NOMO-1 treated with dmso at 0.1 percent for 144 hours (cell line): Measurements from ENCODE around the gene NQO2.
"Not testable (repeated sequence)": the region's sequence is repeated elsewhere in the genome, so short reads cannot be mapped to it uniquely, and the experiment has no call there.

Source experiments
- DNase-seq: peaks from one replicate; lab custom pipeline; 2025; ENCODE audit not compliant: unreplicated experiment; lab: John Stamatoyannopoulos, UW

NQO2 gene

DNA sequence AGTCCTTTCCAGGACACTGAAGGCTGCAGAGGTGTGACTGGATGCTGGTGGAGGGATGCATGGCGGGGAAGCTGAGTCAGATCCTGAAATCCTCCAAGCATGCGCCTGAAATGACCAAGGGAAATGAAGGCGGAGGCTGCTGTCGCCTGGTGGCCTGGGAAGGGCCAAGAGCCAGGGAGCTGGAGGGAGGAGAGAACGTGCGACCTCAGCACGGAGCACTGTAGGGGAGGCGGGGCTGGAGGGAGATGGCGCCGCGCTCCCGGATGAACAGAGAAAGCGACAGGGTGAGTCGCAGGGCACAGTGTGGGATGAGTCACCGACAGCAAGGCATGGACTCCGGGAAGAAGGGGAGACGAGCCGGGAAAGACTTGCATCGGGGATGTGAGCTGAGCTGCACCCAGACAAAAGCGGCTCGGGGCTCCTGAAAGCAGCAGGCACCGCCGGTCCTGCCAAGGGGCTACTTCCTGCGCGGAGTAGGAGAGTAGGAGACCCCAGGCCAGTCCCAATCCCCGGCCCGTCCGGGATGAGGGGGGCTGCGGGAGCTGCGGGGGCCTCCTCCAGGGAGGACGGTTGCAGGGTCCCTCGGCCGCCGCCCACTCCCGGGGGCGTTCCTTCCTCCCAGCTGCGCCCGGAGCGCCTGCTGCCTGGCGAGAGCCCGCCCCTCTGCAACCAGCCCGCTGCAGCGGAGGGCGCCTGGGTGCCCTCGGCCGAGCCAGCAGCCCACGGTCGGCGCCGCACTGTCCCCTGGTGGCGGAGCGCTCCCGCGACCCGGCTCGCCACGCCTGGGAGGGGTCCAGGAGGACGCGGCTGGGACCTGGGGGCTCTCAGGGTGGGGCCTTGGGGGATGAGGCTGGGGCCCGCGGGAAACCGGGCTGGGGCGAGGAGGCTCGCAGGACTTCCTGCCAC lies 11.0 kb upstream of the NQO2 start:
- peak; percentile 58 for DNase-seq

- DNase-seq = peak; percentile 82
Measured at GRCh38 chr6:2989332-2990247, 10.1 kb upstream of the NQO2 start.

DNA sequence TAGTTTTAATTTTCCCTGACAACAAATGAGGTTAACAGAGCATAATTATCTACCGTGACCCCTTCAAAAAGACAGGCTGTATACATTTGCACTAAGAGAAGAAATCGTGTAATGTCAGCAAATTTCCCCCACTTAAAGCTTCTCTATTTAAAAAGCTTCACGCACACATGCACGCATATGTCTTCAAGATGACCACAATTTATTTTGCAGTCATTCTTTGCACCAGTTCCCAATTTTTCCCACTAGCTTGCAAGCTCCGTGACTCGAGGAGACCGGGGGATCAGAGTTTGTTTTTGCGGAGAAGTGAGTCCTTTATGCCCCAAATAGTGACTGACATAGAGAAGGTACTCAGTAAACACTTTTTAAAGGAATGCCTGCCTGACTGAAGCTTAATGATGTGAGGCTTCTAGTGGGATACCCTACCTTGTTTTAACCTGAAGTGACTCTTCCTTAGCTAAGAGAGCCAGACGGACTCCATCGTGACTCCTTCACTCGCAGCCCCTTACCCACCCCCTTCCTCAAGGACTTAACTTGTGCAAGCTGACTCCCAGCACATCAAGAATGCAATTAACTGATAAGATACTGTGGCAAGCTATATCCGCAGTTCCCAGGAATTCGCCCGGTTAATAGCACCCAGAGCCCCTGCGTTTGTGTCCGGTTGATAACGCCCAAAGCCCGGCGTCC lies 9.3 kb upstream of the NQO2 start:
- DNase-seq = no peak

DNA sequence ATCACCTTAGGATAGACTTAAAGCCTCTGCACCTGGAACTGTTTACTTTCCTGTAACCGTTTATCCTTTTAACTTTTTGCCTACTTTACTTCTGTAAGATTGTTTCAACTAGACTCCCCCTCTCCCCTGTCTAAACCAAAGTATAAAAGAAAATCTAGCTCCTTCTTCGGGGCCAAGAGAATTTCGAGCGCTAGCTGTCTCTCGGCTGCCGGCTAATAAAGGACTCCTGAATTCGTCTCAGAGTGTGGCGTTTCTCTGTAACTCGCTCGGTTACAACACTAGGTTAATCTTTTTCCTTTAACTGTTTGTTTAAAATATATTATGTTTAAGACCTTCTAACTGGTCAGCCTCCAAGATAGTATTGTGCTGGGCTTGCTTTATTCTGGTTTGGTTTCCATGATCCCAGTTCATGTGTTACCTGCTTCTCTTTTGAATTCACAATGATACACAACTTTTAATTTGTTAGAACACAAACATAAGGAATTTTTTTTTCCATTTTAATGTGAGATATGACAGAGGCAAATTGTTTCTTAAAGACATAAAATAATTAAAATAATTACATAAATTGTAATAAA lies 8.7 kb upstream of the NQO2 start:
- DNase-seq = no peak

- DNase-seq = no peak
Measured at GRCh38 chr6:2992330-2992979, 7.2 kb upstream of the NQO2 start.

DNA sequence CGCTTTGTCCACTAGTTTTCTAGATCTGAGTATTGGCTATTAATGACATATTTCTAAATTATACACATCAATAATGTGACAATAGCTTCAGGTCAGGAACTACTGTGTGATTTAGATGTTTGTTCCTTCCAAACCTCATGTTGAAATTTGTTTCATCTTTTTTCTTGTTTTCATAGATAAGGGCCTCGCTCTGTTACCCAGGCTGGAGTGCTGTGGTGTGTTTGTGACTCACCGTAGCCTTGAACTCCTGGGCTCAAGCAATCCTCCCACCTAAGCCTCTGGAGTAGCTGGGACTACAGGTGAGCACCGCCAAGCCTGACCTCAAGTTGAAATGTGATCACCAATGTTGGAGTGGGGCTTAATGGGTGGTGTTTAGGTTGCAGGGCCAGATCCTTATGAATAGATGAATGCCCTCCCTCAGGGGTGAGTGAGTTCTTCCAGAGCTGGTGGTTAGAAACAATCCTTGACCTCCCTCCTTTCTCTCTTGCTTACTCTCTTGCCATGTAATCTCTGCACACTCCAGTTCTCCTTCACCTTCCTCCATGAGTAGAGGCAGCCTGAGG lies 5.9 kb upstream of the NQO2 start:
- DNase-seq = no peak

DNA sequence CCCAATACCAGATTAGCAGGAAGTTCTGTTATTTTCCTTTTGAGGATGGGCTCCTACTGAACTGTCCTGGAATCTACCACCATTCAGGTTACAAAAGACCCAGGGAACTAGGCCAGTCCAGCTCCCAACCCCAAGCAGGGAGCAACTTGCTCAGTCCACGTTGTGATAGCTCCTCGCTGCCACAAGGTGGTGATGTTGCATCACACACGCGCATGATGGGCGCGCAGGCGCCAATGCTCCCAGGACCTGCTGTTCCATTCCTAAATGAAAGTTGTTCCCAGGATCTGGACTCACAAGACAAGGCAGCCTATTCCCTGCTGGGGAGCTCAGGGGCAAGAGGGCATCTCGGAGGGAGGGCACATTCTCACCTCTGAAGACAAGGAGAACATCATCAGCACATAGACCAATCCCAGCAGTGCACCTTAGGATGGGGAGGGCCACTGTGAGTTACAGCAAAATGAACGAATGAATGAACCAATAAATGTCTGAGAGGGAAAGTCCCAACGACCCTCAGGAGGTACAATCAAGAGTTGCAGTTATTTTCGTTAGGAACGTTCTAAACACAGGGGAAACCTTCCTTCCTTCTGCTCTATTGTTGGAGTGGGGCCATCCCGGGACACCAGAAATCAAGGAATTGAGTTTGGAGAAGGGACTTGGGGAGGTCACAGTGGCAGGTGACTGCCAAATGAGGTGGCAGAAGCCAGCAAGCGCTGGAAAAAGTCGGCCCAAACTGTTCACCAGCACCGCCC lies 1.3 kb upstream of the NQO2 start:
- not testable (repeated sequence) for DNase-seq

DNA sequence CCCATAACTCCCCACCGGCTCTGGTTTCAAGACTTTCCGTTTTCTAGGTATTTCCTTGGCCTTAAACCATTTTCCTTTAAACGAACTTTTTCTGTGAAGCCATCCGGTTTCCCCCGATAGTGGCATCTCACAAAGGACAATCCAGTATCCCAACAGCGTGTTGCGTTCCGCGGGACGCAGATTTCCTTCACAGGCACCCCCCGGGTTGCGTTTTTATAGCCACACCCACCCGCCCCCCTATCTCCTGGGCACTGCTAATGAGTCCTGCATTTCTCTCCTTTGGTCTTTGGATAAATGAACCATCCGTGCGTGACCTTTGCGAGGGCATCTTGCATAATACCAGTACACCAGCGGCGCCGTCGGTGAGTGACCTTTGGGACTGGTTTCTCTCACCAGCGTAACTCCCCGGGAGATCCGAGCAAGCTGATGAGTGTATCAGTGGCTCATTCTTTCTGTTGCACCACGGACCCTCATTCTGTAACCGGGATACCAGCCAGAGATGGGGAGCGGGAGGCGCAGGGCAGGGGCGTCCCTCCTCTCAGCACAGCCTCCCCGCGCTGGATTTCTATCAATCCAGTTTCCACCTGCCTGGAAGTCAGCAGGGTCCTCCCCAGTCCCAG lies 586 bp upstream of the NQO2 start:
- DNase-seq = no peak

- DNase-seq = no peak
Measured at GRCh38 chr6:3001146-3001772, 1.6 kb downstream of the NQO2 start.

DNA sequence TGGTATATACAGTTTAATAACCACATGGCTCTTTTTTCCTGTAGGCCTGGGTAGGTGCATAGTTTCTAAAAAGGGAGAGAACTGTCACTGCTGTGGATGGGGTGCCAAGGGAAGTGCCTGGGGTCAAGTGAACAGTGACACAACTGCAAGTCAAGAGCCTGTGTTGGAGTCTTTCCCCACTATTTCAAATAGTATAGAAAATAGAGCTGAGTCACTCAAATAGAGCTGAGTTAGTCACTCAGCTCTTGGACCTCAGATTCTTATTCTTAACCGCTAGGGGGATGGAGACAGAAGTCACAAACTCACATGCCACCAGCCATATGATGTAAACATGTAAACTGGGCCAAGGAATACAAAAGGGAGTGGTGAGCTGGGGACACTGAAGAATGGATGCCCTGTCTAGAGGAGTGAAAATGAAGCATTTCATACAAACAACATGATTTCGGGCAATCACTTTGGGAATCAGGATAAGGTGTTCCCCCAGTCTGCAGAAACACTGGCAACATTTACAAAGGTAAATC lies 2.1 kb downstream of the NQO2 start:
- peak; percentile 77 for DNase-seq

GRCh38 chr6:3003226-3003625 lies 3.5 kb downstream of the NQO2 start:
- DNase-seq = not testable (repeated sequence)

GRCh38 chr6:3005077-3005476 lies 5.4 kb downstream of the NQO2 start:
- no peak for DNase-seq

DNA sequence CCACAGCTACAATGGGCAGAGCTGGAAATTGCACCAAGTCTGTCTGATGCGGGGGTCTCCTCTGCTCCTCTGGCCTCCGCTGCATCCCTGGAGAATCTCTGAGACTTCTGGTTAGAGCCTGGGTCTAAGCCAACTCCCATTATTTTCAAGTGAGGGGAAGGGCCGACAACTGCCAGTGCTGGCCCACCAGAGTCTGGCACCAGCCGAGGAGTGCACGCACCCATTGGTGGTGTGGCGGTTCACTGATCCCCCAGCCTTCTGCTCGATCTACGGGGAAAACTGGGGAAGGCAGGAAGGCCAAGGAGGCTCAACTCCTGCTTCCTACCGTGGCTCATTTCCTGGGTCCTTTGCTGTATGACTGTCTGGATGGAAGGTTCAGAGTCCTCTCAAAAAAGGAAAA lies 6.2 kb downstream of the NQO2 start:
- no peak for DNase-seq

GRCh38 chr6:3006476-3006875 lies 6.8 kb downstream of the NQO2 start:
- DNase-seq = no peak

- no peak for DNase-seq
Measured at GRCh38 chr6:3007571-3007970, 7.9 kb downstream of the NQO2 start.

DNA sequence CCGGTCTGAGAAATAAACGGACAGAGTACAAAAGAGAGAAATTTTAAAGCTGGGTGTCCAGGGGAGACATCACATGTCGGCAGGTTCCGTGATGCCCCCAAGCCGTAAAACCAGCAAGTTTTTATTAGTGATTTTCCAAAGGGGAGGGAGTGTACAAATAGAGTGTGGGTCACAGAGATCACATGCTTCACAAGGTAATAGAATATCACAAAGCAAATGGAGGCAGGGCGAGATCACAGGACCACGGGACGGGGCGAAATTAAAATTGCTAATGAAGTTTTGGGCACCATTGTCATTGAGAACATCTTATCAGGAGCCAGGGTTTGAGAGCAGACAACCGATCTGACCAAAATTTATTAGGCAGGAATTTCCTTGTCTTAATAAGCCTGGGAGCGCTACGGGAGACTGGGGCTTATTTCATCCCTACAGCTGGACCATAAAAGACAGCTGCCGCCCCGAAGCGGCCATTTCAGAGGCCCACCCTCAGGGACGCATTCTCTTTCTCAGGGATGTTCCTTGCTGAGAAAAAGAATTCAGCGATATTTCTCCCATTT lies 9.1 kb downstream of the NQO2 start:
- not testable (repeated sequence) for DNase-seq

- no peak for DNase-seq
Measured at GRCh38 chr6:3009930-3010329, 10.2 kb downstream of the NQO2 start.

- no peak for DNase-seq
Measured at GRCh38 chr6:3011158-3011557, 11.5 kb downstream of the NQO2 start.
